ENCODE data around the gene LRRC51. TPM values are rescaled to one million over a fixed set of nuclear protein-coding genes. Genes with fewer than 3 reads are reported as not detected.
"Not testable (repeated sequence)": the region's sequence is repeated elsewhere in the genome, so short reads cannot be mapped to it uniquely, and the experiment has no call there.

LRRC51 gene
- total RNA-seq, 1 donor from 2014 or later = 7.1 TPM

GRCh38 chr11:72125956-72126355, 45.3 kb downstream of the LRRC51 start:
- DNase-seq = no peak
- H3K4me1 Mint-ChIP-seq = no peaks in the 10 kb centered on the region
- peaks cover 17% of the 10 kb centered on the region for H3K27me3 Mint-ChIP-seq
- no peak overlapping the region for H3K27ac Mint-ChIP-seq
- intact Hi-C loops (cut with micrococcal nuclease) = no loop called here
- H3K4me3 Mint-ChIP-seq = no peak overlapping the region
- H3K36me3 Mint-ChIP-seq (ENCODE audit: low read depth) = peaks cover 6% of the 10 kb centered on the region
- peaks cover 18% of the 10 kb centered on the region for H3K9me3 Mint-ChIP-seq

- H3K4me3 Mint-ChIP-seq = no peak overlapping the region
- peaks cover 28% of the 10 kb centered on the region for H3K27me3 Mint-ChIP-seq
- no peak for DNase-seq
- intact Hi-C loops (cut with micrococcal nuclease) = no loop called here
- no peaks in the 10 kb centered on the region for H3K4me1 Mint-ChIP-seq
- no peak overlapping the region for H3K27ac Mint-ChIP-seq
- H3K9me3 Mint-ChIP-seq = peaks cover 18% of the 10 kb centered on the region
- peaks cover 6% of the 10 kb centered on the region for H3K36me3 Mint-ChIP-seq (ENCODE audit: low read depth)
Observed at GRCh38 chr11:72127923-72128322, 47.3 kb downstream of the LRRC51 start.

- intact Hi-C loops (cut with micrococcal nuclease) = no loop called here
- Mint-ChIP-seq H3K36me3 (ENCODE audit: low read depth) (peaks cover 6% of the 10 kb centered on the region), H3K4me3 (no peak overlapping the region), H3K27me3 (peaks cover 38% of the 10 kb centered on the region), H3K27ac (no peak overlapping the region), H3K9me3 (peaks cover 16% of the 10 kb centered on the region), H3K4me1 (no peaks in the 10 kb centered on the region)
- no peak for DNase-seq
Observed at GRCh38 chr11:72129381-72129780, 48.7 kb downstream of the LRRC51 start.

GRCh38 chr11:72132646-72133045, 52.0 kb downstream of the LRRC51 start:
- Mint-ChIP-seq H3K4me1 (peaks cover 2% of the 10 kb centered on the region), H3K9me3 (peaks cover 12% of the 10 kb centered on the region), H3K27ac (no peak overlapping the region), H3K4me3 (no peak overlapping the region), H3K27me3 (peaks cover 35% of the 10 kb centered on the region), H3K36me3 (ENCODE audit: low read depth) (peaks cover 6% of the 10 kb centered on the region)
- intact Hi-C loops (cut with micrococcal nuclease) = no loop called here
- no peak for DNase-seq

GRCh38 chr11:72135473-72135872, 54.8 kb downstream of the LRRC51 start, which contains the start of gene FOLR3:
Gene FOLR3, plus strand, starts transcription at chr11:72135725. Its CDS starts 228 bp downstream, at chr11:72135953.
- not testable (repeated sequence) for H3K36me3 Mint-ChIP-seq (ENCODE audit: low read depth); DNase-seq

GRCh38 chr11:72135891-72136683, 55.4 kb downstream of the LRRC51 start:
- no peak overlapping the region for H3K4me3 Mint-ChIP-seq
- H3K27ac Mint-ChIP-seq = no peak overlapping the region
- H3K9me3 Mint-ChIP-seq = no peaks in the 10 kb centered on the region
- intact Hi-C loops (cut with micrococcal nuclease) = no loop called here
- H3K4me1 Mint-ChIP-seq = peaks cover 12% of the 10 kb centered on the region
- DNase-seq = no peak
- H3K27me3 Mint-ChIP-seq = peaks cover 22% of the 10 kb centered on the region
- no peaks in the 10 kb centered on the region for H3K36me3 Mint-ChIP-seq (ENCODE audit: low read depth)

More at GRCh38 chr11:72135473-72135872, 54.8 kb downstream of the LRRC51 start, which contains the start of gene FOLR3:
- H3K9me3 Mint-ChIP-seq; H3K27ac Mint-ChIP-seq; intact Hi-C loops (cut with micrococcal nuclease); H3K4me3 Mint-ChIP-seq; H3K4me1 Mint-ChIP-seq: not testable (repeated sequence)
- H3K27me3 Mint-ChIP-seq = peaks cover 22% of the 10 kb centered on the region

GRCh38 chr11:72136684-72137262, 56.1 kb downstream of the LRRC51 start:
- Mint-ChIP-seq H3K27ac (peak overlapping the region; percentile 53), H3K36me3 (ENCODE audit: low read depth) (no peaks in the 10 kb centered on the region), H3K9me3 (no peaks in the 10 kb centered on the region), H3K4me3 (no peak overlapping the region), H3K27me3 (peaks cover 19% of the 10 kb centered on the region), H3K4me1 (peaks cover 19% of the 10 kb centered on the region)
- no peak for DNase-seq
- intact Hi-C loops (cut with micrococcal nuclease) = no loop called here

- intact Hi-C loops (cut with micrococcal nuclease) = no loop called here
- Mint-ChIP-seq H3K9me3 (no peaks in the 10 kb centered on the region), H3K4me3 (no peak overlapping the region), H3K4me1 (peaks cover 26% of the 10 kb centered on the region), H3K27me3 (peaks cover 3% of the 10 kb centered on the region), H3K27ac (no peak overlapping the region), H3K36me3 (ENCODE audit: low read depth) (no peaks in the 10 kb centered on the region)
- no peak for DNase-seq
Observed at GRCh38 chr11:72138821-72139390, 58.3 kb downstream of the LRRC51 start.

- no peak for DNase-seq
- Mint-ChIP-seq H3K27ac (no peak overlapping the region), H3K36me3 (ENCODE audit: low read depth) (no peaks in the 10 kb centered on the region), H3K27me3 (peaks cover 2% of the 10 kb centered on the region), H3K4me3 (no peak overlapping the region), H3K4me1 (peaks cover 27% of the 10 kb centered on the region), H3K9me3 (no peaks in the 10 kb centered on the region)
- intact Hi-C loops (cut with micrococcal nuclease) = no loop called here
Observed at GRCh38 chr11:72139500-72139899, 58.9 kb downstream of the LRRC51 start.

- no peaks in the 10 kb centered on the region for H3K36me3 Mint-ChIP-seq (ENCODE audit: low read depth)
- H3K27ac Mint-ChIP-seq = peak overlapping the region; percentile 60
- peak overlapping the region; percentile 18 for H3K4me3 Mint-ChIP-seq
- peaks cover 2% of the 10 kb centered on the region for H3K27me3 Mint-ChIP-seq
- no peak for DNase-seq
- intact Hi-C loops (cut with micrococcal nuclease) = loop anchor here (1.0 to 5.0 kb wide), 2 partner anchors 28 to 38 kb away; partner anchors contain the start of genes ANAPC15 and LAMTOR1
- no peaks in the 10 kb centered on the region for H3K9me3 Mint-ChIP-seq
- H3K4me1 Mint-ChIP-seq = peaks cover 27% of the 10 kb centered on the region
Observed at GRCh38 chr11:72140661-72141060, 60.0 kb downstream of the LRRC51 start.

- Mint-ChIP-seq H3K4me1 (peaks cover 27% of the 10 kb centered on the region), H3K36me3 (ENCODE audit: low read depth) (no peaks in the 10 kb centered on the region), H3K27me3 (peaks cover 2% of the 10 kb centered on the region), H3K4me3 (peak overlapping the region; percentile 18), H3K27ac (peak overlapping the region; percentile 60), H3K9me3 (no peaks in the 10 kb centered on the region)
- DNase-seq = peak; percentile 70
- intact Hi-C loops (cut with micrococcal nuclease) = loop anchor here (1.0 to 5.0 kb wide), 2 partner anchors 29 to 39 kb away; partner anchors contain the start of genes ANAPC15 and LAMTOR1
Observed at GRCh38 chr11:72141066-72141465, 60.4 kb downstream of the LRRC51 start.

- H3K4me1 Mint-ChIP-seq = peaks cover 25% of the 10 kb centered on the region
- not testable (repeated sequence) for H3K27me3 Mint-ChIP-seq; H3K27ac Mint-ChIP-seq; H3K4me3 Mint-ChIP-seq; DNase-seq; H3K36me3 Mint-ChIP-seq (ENCODE audit: low read depth); H3K9me3 Mint-ChIP-seq
- intact Hi-C loops (cut with micrococcal nuclease) = loop anchor here (5.0 kb wide), 1 partner anchor 40 kb away; the partner anchor contains the start of gene LAMTOR1
Observed at GRCh38 chr11:72142086-72142485, 61.4 kb downstream of the LRRC51 start.

- DNase-seq; H3K9me3 Mint-ChIP-seq; H3K27ac Mint-ChIP-seq; H3K27me3 Mint-ChIP-seq; H3K4me3 Mint-ChIP-seq; H3K36me3 Mint-ChIP-seq (ENCODE audit: low read depth): not testable (repeated sequence)
- H3K4me1 Mint-ChIP-seq = peaks cover 25% of the 10 kb centered on the region
- intact Hi-C loops (cut with micrococcal nuclease) = loop anchor here (5.0 kb wide), 1 partner anchor 40 kb away; the partner anchor contains the start of gene LAMTOR1
Observed at GRCh38 chr11:72142543-72142942, 61.9 kb downstream of the LRRC51 start.
